Breast epithelium (tissue), 4 donors: ENCODE results near the gene CA9. TPM values are rescaled to one million over a fixed set of nuclear protein-coding genes. Genes with fewer than 3 reads are reported as not detected.

Source experiments
- DNase-seq, 2 donors: peaks; one replicate each; pipeline ENCODE4 v3.0.0-alpha.2; 2019; ENCODE audit warnings: low spot score in 2 of 2
- H3K27ac ChIP-seq, 2 donors: fragments of 200-600 bp; sonication (generic) in 1 of 2; one replicate each; pipeline ENCODE4 v1.5.1; 2016 to 2019; ENCODE audit warnings: mild to moderate bottlenecking in 1 of 2
- H3K27me3 ChIP-seq, 2 donors: fragments of 200-600 bp; sonication (generic) in 1 of 2; one replicate each; pipeline versions ENCODE4 v1.5.1 to v1.6.0; 2017 to 2019; ENCODE audit warnings: control low read depth in 1 of 2, mild to moderate bottlenecking in 1 of 2
- H3K36me3 ChIP-seq: fragments of 200-600 bp; one replicate; pipeline ENCODE4 v1.5.1; 2019
- H3K4me1 ChIP-seq, 2 donors: fragments of 200-600 bp; sonication (generic); one replicate each; pipeline ENCODE4 v1.5.1; 2016 to 2019; ENCODE audit warnings: control low read depth in 1 of 2
- H3K4me3 ChIP-seq, 3 donors: fragments of 200-600 bp; sonication (generic); 1 replicate in 2 of 3; 2 replicates in 1 of 3; pipeline ENCODE4 v1.5.1; 2016 to 2019; ENCODE audit warnings: mild to moderate bottlenecking in 3 of 3, moderate library complexity in 2 of 3
- H3K9me3 ChIP-seq, 2 donors: fragments of 200-600 bp; sonication (generic) in 1 of 2; one replicate each; pipeline ENCODE4 v1.5.1; 2016 to 2019; ENCODE audit warnings: control low read depth in 1 of 2
- POLR2A ChIP-seq: fragments of 450-650 bp; IDR thresholded peaks from one replicate; pipeline ENCODE4 v1.6.1; 2016; ENCODE audit warnings: antibody characterized with exemption, mild to moderate bottlenecking, moderate library complexity
- POLR2AphosphoS5 ChIP-seq, 3 donors: sonication (generic); formaldehyde crosslinking; IDR thresholded peaks; one replicate each; pipeline ENCODE4 v1.6.1; 2017; ENCODE audit warnings: antibody characterized with exemption in 3 of 3
- intact Hi-C: fragments of 100-400 bp; cut with DNase I; formaldehyde crosslinking; loops from one replicate; pipeline ENCODE4 v1.15.1; 2023; ENCODE audit warnings: low total_unique reads
- total RNA-seq, 3 donors: library from RNA; depleted of rRNA; stranded (reverse); fragments of >200 nt; gene quantifications; one replicate each; pipeline ENCODE4 v1.1.0, GENCODE V29; 2016
- TF ChIP-seq, protein P1 (sequence below), 3 donors: fragments of 450-650 bp; IDR thresholded peaks; one replicate each; pipeline ENCODE4 v1.5.1; 2016 to 2017; ENCODE audit warnings: antibody characterized with exemption in 3 of 3, mild to moderate bottlenecking in 3 of 3, moderate library complexity in 3 of 3

Gene CA9
- total RNA-seq, 3 donors from 2014 or later, result 0.16 to 5.0 TPM; not detected in 1

GRCh38 chr9:35719546-35719945, 45.8 kb downstream of the CA9 start:
- Histone ChIP-seq H3K4me1 (no peaks in the 10 kb centered on the region), H3K36me3 (peaks cover 20% of the 10 kb centered on the region), H3K27ac (no peak overlapping the region), H3K9me3 (no peaks in the 10 kb centered on the region), H3K27me3 (no peaks in the 10 kb centered on the region), H3K4me3 (no peak overlapping the region)
- DNase-seq, result no peak
- intact Hi-C loops, result no loop called here
- no peak for TF ChIP-seq POLR2AphosphoS5 (IDR thresholded peaks at IDR 0.05)
- TF ChIP-seq, protein P1, sequence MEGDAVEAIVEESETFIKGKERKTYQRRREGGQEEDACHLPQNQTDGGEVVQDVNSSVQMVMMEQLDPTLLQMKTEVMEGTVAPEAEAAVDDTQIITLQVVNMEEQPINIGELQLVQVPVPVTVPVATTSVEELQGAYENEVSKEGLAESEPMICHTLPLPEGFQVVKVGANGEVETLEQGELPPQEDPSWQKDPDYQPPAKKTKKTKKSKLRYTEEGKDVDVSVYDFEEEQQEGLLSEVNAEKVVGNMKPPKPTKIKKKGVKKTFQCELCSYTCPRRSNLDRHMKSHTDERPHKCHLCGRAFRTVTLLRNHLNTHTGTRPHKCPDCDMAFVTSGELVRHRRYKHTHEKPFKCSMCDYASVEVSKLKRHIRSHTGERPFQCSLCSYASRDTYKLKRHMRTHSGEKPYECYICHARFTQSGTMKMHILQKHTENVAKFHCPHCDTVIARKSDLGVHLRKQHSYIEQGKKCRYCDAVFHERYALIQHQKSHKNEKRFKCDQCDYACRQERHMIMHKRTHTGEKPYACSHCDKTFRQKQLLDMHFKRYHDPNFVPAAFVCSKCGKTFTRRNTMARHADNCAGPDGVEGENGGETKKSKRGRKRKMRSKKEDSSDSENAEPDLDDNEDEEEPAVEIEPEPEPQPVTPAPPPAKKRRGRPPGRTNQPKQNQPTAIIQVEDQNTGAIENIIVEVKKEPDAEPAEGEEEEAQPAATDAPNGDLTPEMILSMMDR (IDR thresholded peaks at IDR 0.05), result no peak

DNA sequence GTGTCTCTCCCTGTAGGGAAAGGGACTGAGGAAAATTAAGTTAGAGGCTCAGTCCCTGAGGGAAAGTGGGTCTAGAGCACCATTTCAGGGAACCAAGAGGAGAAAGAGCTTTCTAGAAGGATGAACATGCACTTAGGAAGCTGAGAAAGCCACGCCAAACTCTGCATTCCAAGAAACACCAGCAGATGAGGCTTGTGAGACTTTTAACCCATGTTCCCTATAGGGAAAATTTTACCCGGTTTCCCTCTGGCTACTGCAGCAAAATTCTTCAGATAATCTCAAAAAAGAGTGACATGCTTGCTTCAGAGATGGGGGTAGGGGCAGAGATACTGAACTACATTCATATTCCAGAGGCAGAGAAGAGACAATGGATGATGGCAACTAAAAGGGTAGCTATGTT, 49.7 kb downstream of the CA9 start:
- Histone ChIP-seq H3K36me3 (peaks cover 23% of the 10 kb centered on the region), H3K4me1 (peaks cover 6 to 14% of the 10 kb centered on the region in 2 donors), H3K9me3 (no peaks in the 10 kb centered on the region), H3K4me3 (no peak overlapping the region), H3K27ac (no peak overlapping the region), H3K27me3 (no peaks in the 10 kb centered on the region)
- no peak for DNase-seq
- TF ChIP-seq POLR2AphosphoS5 (IDR thresholded peaks at IDR 0.05) (no peak), POLR2A (no peak)
- TF ChIP-seq, protein P1 (IDR thresholded peaks at IDR 0.05), result no peak
- intact Hi-C loops, result no loop called here

GRCh38 chr9:35723908-35724307, 50.2 kb downstream of the CA9 start:
- Histone ChIP-seq H3K27me3 (no peaks in the 10 kb centered on the region), H3K4me3 (no peak overlapping the region), H3K36me3 (peaks cover 20% of the 10 kb centered on the region), H3K27ac (no peak overlapping the region), H3K4me1 (peaks cover 6 to 17% of the 10 kb centered on the region in 2 donors), H3K9me3 (no peaks in the 10 kb centered on the region)
- no peak for DNase-seq
- intact Hi-C loops, result no loop called here
- TF ChIP-seq POLR2AphosphoS5 (IDR thresholded peaks at IDR 0.05) (no peak), POLR2A (no peak)
- TF ChIP-seq, protein P1 (IDR thresholded peaks at IDR 0.05), result no peak

GRCh38 chr9:35725362-35725761, 51.6 kb downstream of the CA9 start:
- no peak for TF ChIP-seq POLR2AphosphoS5 (IDR thresholded peaks at IDR 0.05)
- TF ChIP-seq POLR2A, result no peak
- TF ChIP-seq, protein P1 (IDR thresholded peaks at IDR 0.05), result no peak
- intact Hi-C loops, result no loop called here
- no peak overlapping the region for H3K4me3 ChIP-seq
- H3K27ac ChIP-seq, result no peak overlapping the region
- peaks cover 13 to 17% of the 10 kb centered on the region in 2 donors for H3K4me1 ChIP-seq
- DNase-seq, result no peak
- no peaks in the 10 kb centered on the region for H3K27me3 ChIP-seq
- H3K36me3 ChIP-seq, result peaks cover 10% of the 10 kb centered on the region
- no peaks in the 10 kb centered on the region for H3K9me3 ChIP-seq

GRCh38 chr9:35726931-35727330, 53.2 kb downstream of the CA9 start:
- Histone ChIP-seq H3K4me1 (peaks cover 13 to 23% of the 10 kb centered on the region in 2 donors), H3K27ac (peak overlapping the region; percentile 98 to 99), H3K4me3 (peak overlapping the region in 1 of 3 donors; percentile 74), H3K36me3 (peaks cover 10% of the 10 kb centered on the region), H3K27me3 (no peaks in the 10 kb centered on the region), H3K9me3 (no peaks in the 10 kb centered on the region)
- DNase-seq, result no peak
- TF ChIP-seq, protein P1 (IDR thresholded peaks at IDR 0.05), result no peak
- no peak for TF ChIP-seq POLR2AphosphoS5 (IDR thresholded peaks at IDR 0.05)
- no peak for TF ChIP-seq POLR2A
- intact Hi-C loops, result no loop called here
